GM19035 (cell line): Measurements from ENCODE around the gene LIMK2.
"Not testable (repeated sequence)": the region's sequence is repeated elsewhere in the genome, so short reads cannot be mapped to it uniquely, and the experiment has no call there.

Experiments used
- ATAC-seq: cut with Tn5 transposase; IDR thresholded peaks from one replicate; pipeline ENCODE4 v1.9.1; 2021; ENCODE audit not compliant: unreplicated experiment

The LIMK2 gene

DNA sequence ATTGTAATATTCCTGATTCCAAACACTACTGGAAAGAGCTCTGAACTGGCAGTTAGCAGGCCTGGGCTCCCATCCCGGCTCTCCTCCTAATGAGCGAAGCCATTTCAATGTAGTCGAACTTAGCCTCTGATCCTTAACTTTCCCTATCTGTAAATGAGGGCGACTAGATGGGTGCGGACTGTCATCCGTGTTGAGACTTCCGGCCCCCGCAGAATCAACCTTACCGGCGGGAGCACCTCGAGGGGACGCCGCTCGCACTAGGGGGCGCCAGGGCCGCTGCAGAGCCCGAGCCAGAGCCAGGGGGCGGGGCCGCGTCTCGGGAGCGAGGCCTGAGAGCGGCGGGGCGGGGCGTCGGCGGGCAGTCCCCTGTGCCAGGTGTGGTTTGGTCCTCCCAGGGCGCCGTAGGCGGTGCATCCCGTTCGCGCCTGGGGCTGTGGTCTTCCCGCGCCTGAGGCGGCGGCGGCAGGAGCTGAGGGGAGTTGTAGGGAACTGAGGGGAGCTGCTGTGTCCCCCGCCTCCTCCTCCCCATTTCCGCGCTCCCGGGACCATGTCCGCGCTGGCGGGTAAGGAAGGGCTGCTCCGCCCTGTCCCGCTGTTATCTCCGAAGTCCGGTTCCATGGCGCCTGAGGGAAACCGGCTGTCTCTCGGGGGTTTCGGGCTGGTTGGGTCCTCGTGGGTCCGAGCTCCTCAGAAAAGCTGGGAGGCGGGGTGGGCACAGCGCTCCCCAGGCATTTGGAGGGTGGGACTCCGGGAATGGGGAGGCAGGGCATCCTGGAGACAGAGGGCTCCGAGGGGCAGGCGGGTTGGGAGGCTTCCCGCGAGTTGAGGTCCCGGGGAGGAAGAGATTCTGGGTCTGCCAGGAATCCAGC lies at the start of gene LIMK2:
LIMK2 (plus strand) TSS at position 437 of the 869 bp plus-strand sequence; CDS start at position 548, 111 bp downstream.
- ATAC-seq, result peak; percentile 86

- ATAC-seq, result no peak
Observed at GRCh38 chr22:31170971-31171370, 41.1 kb upstream of the LIMK2 start.

DNA sequence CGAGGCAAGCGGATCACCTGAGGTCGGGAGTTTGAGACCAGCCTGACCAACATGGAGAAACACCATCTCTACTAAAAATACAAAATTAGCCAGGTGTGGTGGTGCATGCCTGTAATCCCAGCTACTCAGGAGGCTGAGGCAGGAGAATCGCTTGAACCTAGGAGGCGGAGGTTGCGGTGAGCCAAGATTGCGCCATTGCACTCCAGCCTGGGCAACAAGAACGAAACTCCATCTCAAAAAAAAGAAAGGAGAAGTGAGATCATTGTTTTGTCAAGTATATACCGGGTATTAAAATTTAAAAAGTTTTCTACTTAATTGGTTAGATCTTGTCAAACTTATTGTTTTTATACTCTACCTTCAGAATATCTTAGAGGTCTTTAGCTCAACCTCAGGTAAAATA lies 40.4 kb upstream of the LIMK2 start:
- not testable (repeated sequence) for ATAC-seq

DNA sequence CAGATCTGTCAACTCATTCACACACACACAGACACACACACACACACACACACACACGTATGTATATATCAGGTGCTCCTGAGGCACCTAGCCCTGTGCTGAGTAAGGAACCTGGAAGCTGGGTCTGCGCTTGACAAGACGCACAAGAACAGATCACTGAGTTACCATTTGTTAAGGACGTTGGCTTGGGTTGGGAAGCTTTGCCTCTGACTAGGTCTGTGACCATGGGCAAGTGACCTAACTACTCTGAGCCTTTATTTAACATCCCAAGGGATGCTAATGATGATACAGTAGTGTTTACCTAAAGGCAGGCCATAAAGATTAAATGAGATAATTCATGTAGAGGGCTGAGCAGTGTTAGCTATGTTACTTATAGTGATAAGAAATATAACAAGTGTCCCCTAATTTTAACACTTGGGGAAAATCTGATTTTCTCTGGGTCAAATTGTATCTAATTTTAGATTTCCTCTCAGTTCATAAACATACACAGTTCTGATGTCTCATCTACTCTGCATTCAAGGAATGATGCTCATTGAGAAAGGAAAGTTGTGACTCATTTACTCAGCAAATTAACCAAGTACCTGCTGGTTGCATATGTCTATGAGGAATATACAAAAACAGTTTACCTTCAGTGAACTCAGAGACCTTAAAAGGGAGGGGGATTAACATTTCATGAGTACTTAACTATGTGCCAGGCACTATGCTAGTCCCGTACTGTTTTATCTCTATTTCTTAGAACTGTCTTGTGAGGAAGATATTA lies 38.5 kb upstream of the LIMK2 start:
- ATAC-seq, result no peak

DNA sequence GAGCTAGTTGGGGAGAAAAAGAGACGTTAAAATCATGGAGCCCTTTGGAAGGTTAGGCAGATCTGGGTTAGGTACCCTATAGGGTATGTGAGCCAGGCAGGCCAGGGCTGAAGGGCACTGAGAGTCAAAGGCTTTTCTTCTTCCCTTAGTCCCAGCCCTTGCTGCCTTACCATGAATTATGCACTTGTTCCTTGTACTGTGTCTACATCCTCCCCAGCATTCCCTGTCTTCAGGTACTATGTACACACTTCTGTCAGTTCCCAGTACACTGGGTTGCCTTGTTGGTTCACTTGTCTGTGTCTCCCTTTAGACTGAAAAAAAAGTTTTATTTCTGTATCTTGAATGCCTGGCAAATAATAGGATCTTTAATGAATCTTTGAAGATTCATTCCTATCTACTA lies 35.2 kb upstream of the LIMK2 start:
- no peak for ATAC-seq

DNA sequence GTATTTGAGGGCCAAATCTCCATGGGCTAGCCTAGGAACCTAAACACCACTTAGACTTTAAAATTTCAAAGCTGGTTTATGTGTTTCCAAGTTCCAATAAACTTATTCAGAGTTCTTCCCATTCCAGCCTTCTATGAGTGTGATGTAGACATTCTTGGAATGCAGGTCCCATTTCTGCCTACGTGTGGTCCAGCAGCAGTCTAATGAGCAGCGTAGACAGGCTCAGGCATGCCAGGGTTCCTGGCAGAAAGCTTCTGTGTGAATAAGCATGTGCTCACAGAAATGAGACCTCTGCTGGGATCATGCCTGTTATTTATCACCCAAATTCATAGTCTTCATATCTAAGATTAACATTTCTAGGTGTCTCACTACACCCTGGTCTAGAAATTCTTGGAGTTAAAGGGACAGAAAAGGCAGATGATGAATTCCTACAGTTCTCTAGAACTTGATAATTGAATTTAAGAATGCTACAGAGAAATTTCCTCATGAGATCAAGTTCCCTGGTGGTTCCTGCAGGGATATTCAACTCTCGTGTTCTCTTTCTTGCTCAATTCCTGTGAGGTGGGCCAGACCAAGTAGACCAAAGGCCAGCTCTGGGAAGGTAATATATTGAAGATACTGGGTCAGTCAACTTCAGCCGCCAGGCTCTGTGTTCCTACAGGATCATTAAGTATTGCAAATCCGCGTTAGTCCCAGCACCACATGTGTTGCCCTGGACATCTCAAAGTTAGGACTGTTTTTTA lies 34.5 kb upstream of the LIMK2 start:
- ATAC-seq, result no peak

- no peak for ATAC-seq
Observed at GRCh38 chr22:31178859-31179258, 33.2 kb upstream of the LIMK2 start.

- no peak for ATAC-seq
Observed at GRCh38 chr22:31179345-31179744, 32.8 kb upstream of the LIMK2 start.

DNA sequence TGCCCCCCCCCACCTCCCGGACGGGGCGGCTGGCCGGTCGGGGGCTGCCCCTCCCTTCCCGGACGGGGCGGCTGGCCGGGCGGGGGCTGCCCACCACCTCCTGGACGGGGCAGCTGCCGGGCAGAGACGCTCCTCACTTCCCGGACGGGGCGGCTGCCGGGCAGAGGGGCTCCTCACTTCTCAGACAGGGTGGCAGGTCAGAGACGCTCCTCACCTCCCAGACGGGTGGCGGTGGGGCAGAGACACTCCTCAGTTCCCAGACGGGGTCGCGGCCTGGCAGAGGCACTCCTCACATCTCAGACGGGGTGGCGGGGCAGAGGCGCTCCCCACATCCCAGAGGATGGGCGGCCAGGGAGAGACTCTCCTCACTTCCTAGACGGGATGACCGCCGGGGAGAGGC lies 28.1 kb upstream of the LIMK2 start:
- no peak for ATAC-seq

DNA sequence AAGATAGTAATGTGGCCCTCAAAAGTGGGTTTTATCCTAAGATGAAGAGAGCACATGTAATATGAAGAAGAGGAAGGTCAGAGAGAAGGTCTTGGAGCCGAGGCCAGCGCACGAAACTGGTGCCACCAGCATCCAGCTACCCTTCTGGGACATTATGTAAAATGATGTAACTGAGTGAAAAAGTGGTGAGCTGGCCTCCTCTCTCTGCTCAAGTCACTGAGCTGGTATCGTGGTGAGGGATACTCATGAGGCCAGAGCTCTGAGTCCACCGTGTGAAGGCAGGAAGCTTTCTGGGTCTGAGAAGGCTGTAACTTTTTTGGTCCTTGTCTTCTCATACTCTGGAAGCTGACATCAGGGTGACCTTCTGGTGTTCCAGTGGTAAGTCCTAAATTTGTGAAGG lies 27.0 kb upstream of the LIMK2 start:
- ATAC-seq, result no peak

- no peak for ATAC-seq
Observed at GRCh38 chr22:31187627-31188026, 24.5 kb upstream of the LIMK2 start.

DNA sequence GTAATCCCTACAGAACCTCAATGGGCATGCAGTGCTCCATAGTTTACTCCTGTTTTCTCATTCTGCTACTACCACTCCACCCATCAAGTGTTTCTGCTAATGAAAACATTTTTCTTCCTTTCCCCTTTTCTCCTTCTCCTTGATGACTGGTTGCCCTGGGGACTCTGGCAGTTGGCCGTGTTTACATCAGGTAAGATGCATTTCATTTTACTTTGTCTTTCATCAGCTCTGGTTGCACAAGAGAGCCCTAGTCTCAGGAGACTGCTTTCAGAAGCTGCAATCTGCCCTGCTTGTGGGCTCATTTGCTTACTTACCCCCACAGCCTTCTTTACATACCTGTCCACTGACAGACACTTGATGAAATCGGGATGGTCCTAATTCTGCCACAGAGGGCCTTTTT lies 19.6 kb upstream of the LIMK2 start:
- no peak for ATAC-seq

- ATAC-seq, result no peak
Observed at GRCh38 chr22:31193092-31193491, 19.0 kb upstream of the LIMK2 start.

DNA sequence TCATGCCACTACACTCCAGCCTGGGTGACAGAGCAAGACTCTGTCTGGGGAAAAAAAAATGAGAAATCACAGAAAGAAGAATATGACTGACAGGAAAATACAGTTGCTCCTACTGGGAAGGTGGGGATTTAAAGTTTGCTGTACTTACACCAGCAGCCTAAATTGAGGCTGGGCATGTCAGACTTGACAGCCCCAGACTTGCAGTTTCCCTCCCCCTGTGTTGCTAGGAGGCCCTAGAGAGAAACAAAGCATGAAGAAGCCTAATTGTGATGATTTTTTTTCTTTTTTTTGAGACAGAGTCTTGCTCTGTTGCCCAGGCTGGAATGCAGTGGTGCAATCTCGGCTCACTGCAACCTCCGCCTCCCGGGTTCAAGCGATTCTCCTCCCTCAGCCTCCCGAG lies 17.4 kb upstream of the LIMK2 start:
- not testable (repeated sequence) for ATAC-seq

- no peak for ATAC-seq
Observed at GRCh38 chr22:31199187-31199586, 12.9 kb upstream of the LIMK2 start.

GRCh38 chr22:31204352-31204984 lies 7.6 kb upstream of the LIMK2 start:
- ATAC-seq, result not testable (repeated sequence)

GRCh38 chr22:31205059-31205458 lies 7.0 kb upstream of the LIMK2 start:
- ATAC-seq, result not testable (repeated sequence)

DNA sequence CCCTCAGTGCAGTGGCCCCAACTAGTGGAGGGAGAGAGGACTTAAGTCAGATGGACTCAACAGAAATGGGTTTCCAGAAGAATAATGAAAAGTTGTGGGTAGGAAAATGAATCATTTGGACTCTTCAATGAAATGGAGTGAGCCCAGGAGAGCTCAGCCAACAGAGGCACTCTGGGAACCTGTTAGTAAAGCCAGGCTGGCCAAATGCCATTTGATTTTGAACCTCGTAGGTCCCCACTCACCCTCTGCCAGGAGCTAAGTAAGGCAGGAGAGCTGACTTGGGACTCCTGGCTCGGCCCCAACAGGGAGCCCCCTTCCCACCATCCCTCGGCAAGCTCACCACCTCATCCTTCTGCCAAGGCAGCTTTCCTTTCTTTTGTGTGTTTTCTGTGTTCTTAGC lies 5.6 kb upstream of the LIMK2 start:
- not testable (repeated sequence) for ATAC-seq

- no peak for ATAC-seq
Observed at GRCh38 chr22:31206896-31207687, 5.0 kb upstream of the LIMK2 start.
